HepG2 (cell line): ENCODE data around the gene MRPL43. TPM values are rescaled to one million over a fixed set of nuclear protein-coding genes. Genes with fewer than 3 reads are reported as not detected.

Experiments
- ATF6 ChIP-seq: sonication (generic); formaldehyde crosslinking; conservative IDR thresholded peaks from 2 replicates; pipeline ENCODE4 v1.4.0; 2020; ENCODE audit warnings: missing genetic modification reagents
- BHLHE40 ChIP-seq: IDR thresholded peaks from 2 replicates; pipeline ENCODE4 v1.6.1; 2011; ENCODE audit warnings: low read length, improper control_type of control experiment
- ETV5 ChIP-seq: IDR thresholded peaks from 2 replicates; pipeline ENCODE4 v1.6.1; 2018; ENCODE audit warnings: missing biosample characterization, missing genetic modification reagents, inconsistent platforms, borderline replicate concordance
- MED1 ChIP-seq: sonication (generic); formaldehyde crosslinking; IDR thresholded peaks from 2 replicates; pipeline ENCODE4 v1.4.0; 2020; ENCODE audit warnings: missing genetic modification reagents
- MIER2 ChIP-seq: IDR thresholded peaks from 2 replicates; pipeline ENCODE4 v1.6.1; 2016; ENCODE audit warnings: missing biosample characterization, missing genetic modification reagents
- ONECUT2 ChIP-seq: sonication (generic); formaldehyde crosslinking; IDR thresholded peaks from 2 replicates; pipeline ENCODE4 v1.4.0; 2020; ENCODE audit warnings: missing genetic modification reagents
- PCBP2 ChIP-seq: fragments of 200-400 bp; formaldehyde crosslinking; optimal IDR thresholded peaks from 2 replicates; pipeline ENCODE3; 2018; ENCODE audit warnings: low read length, low read depth; ENCODE audit not compliant: poor library complexity, severe bottlenecking
- PLSCR1 ChIP-seq: sonication (generic); formaldehyde crosslinking; IDR thresholded peaks from 2 replicates; pipeline ENCODE4 v1.5.0; 2020; ENCODE audit warnings: missing genetic modification reagents, mild to moderate bottlenecking, borderline replicate concordance
- POLR2AphosphoS2 ChIP-seq: IDR thresholded peaks from 2 replicates; pipeline ENCODE4 v1.6.1; 2011; ENCODE audit warnings: low read depth, low read length, improper control_type of control experiment
- SMC3 ChIP-seq: IDR thresholded peaks from 2 replicates; pipeline ENCODE4 v1.6.1; 2011; ENCODE audit warnings: low read length, improper control_type of control experiment
- SNAPC5 ChIP-seq: sonication (generic); formaldehyde crosslinking; IDR thresholded peaks from 2 replicates; pipeline ENCODE4 v1.8.1; 2023; ENCODE audit warnings: mild to moderate bottlenecking, missing genetic modification reagents, borderline replicate concordance
- SOX13 ChIP-seq, 3 experiments: fragments of 450-650 bp in 1 of 3; sonication (generic) in 1 of 3; formaldehyde crosslinking in 1 of 3; IDR thresholded peaks in 2 of 3; conservative IDR thresholded peaks in 1 of 3; 2 replicates each; pipeline versions ENCODE4 v1.5.0 to v1.6.1; 2016 to 2020; ENCODE audit warnings: antibody characterized with exemption in 1 of 3, mild to moderate bottlenecking in 1 of 3, missing compliant biosample characterization in 1 of 3, missing genetic modification reagents in 1 of 3, moderate library complexity in 1 of 3
- TRIM24 ChIP-seq: sonication (generic); formaldehyde crosslinking; IDR thresholded peaks from 2 replicates; pipeline ENCODE4 v1.8.0; 2022; ENCODE audit warnings: mild to moderate bottlenecking, missing genetic modification reagents
- ZBTB44 ChIP-seq: sonication (generic); formaldehyde crosslinking; IDR thresholded peaks from 2 replicates; pipeline ENCODE4 v1.4.0; 2020; ENCODE audit warnings: missing genetic modification reagents
- ZGPAT ChIP-seq: IDR thresholded peaks from 2 replicates; pipeline ENCODE4 v1.6.1; 2016; ENCODE audit warnings: mild to moderate bottlenecking
- ZNF224 ChIP-seq: sonication (generic); formaldehyde crosslinking; IDR thresholded peaks from 2 replicates; pipeline ENCODE4 v1.5.0; 2020; ENCODE audit warnings: mild to moderate bottlenecking, missing genetic modification reagents
- ZNF263 ChIP-seq: sonication (generic); formaldehyde crosslinking; IDR thresholded peaks from 2 replicates; pipeline ENCODE4 v1.4.0; 2020; ENCODE audit warnings: missing genetic modification reagents
- ZNF274 ChIP-seq: sonication (generic); formaldehyde crosslinking; IDR thresholded peaks from 2 replicates; pipeline ENCODE4 v1.5.1; 2020; ENCODE audit warnings: mild to moderate bottlenecking, missing genetic modification reagents
- ZNF513 ChIP-seq: sonication (generic); formaldehyde crosslinking; conservative IDR thresholded peaks from 2 replicates; pipeline ENCODE4 v1.5.0; 2020; ENCODE audit warnings: missing genetic modification reagents
- ZNF605 ChIP-seq: sonication (generic); formaldehyde crosslinking; IDR thresholded peaks from 2 replicates; pipeline ENCODE4 v1.8.0; 2022; ENCODE audit warnings: mild to moderate bottlenecking, missing genetic modification reagents
- ZNF670 ChIP-seq: sonication (generic); formaldehyde crosslinking; IDR thresholded peaks from 2 replicates; pipeline ENCODE4 v1.8.0; 2022; ENCODE audit warnings: mild to moderate bottlenecking, missing genetic modification reagents, borderline replicate concordance
- ZNF7 ChIP-seq: IDR thresholded peaks from 2 replicates; pipeline ENCODE4 v1.6.1; 2016; ENCODE audit warnings: missing biosample characterization, missing genetic modification reagents
- polyA plus RNA-seq, 8 experiments: library from polyadenylated mRNA; depleted of rRNA in 3 of 8; stranded (reverse) in 7 of 8; unstranded in 1 of 8; fragments of >200 nt; fragmentation: Illumina TruSeq in 4 of 8; extraction: Trizol in 4 of 8; gene quantifications; 2 replicates each; pipeline versions ENCODE4 v1.2.1 to v1.2.3, GENCODE V29; 2011 to 2016; ENCODE audit warnings: low read depth in 4 of 8, missing spikeins in 1 of 8, mixed read lengths in 1 of 8; ENCODE audit not compliant: insufficient read depth in 1 of 8
- total RNA-seq, 5 experiments: library from RNA; depleted of rRNA; stranded (reverse); fragments of >200 nt; fragmentation: Illumina TruSeq; extraction: Trizol; gene quantifications; 2 replicates each; pipeline ENCODE4 v1.2.3, GENCODE V29; 2016; ENCODE audit warnings: low read depth in 1 of 5

The MRPL43 gene
- total and polyA plus RNA-seq, 2 of the 13 experiments (the other 11 are each of a cell fraction or from before 2014, with no cell fraction given): 71.0 to 73.7 TPM

GRCh38 chr10:101012525-101013364 is 25.4 kb upstream of the MRPL43 start (continued):
- TF ChIP-seq ETV5 (CRISPR knock-in tag) (0 out of 2 replicates have a peak, but pooled peaks have one; percentile 17), ZNF7 (CRISPR knock-in tag) (no peak), PCBP2 (no peak), SMC3 (peak; percentile 73), ZGPAT (CRISPR knock-in tag) (peak; percentile 40; the same call in 1 of the 2 replicates), SNAPC5 (CRISPR knock-in tag) (no peak), SOX13 (IDR thresholded peaks at IDR 0.05) (no peak), SOX13 (CRISPR knock-in tag; conservative IDR thresholded peaks at IDR 0.05 in 1 of 2, IDR thresholded peaks at IDR 0.05 in 1 of 2) (peak in 1 of 2 experiments; percentile 24; a peak in 1 of 4 replicates), ZNF263 (CRISPR knock-in tag) (no peak), BHLHE40 (peak; percentile 28; the same call in 1 of the 2 replicates), ZNF605 (CRISPR knock-in tag) (0 out of 2 replicates have a peak, but pooled peaks have one; percentile 28), PLSCR1 (no peak), ZNF513 (no peak), ZNF670 (no peak), MED1 (CRISPR knock-in tag) (0 out of 2 replicates have a peak, but pooled peaks have one; percentile 21), ATF6 (CRISPR knock-in tag) (no peak), ZBTB44 (CRISPR knock-in tag) (no peak), TRIM24 (CRISPR knock-in tag) (no peak), ZNF224 (CRISPR knock-in tag) (no peak), POLR2AphosphoS2 (no peak), ONECUT2 (CRISPR knock-in tag) (no peak), MIER2 (no peak), ZNF274 (CRISPR knock-in tag) (no peak)
